Gastroesophageal sphincter (tissue), 4 donors: ENCODE data around the gene DACT2. TPM values are rescaled to one million over a fixed set of nuclear protein-coding genes. Genes with fewer than 3 reads are reported as not detected.

Source experiments
- ATAC-seq: fragments of 150-250 bp; one replicate; pipeline ENCODE4 v1.9.1; 2016; ENCODE audit warnings: mild to moderate bottlenecking, moderate library complexity
- H3K27ac ChIP-seq, 4 donors: fragments of 200-600 bp; sonication (generic) in 3 of 4; 1 replicate in 3 of 4; 2 replicates in 1 of 4; pipeline ENCODE4 v1.5.1; 2016 to 2019
- H3K27me3 ChIP-seq: fragments of 200-600 bp; sonication (generic); one replicate; pipeline ENCODE4 v1.5.1; 2019
- H3K36me3 ChIP-seq, 2 donors: fragments of 200-600 bp; sonication (generic); one replicate each; pipeline ENCODE4 v1.5.1; 2019; ENCODE audit warnings: control low read depth in 1 of 2
- H3K4me1 ChIP-seq, 3 donors: fragments of 200-600 bp; sonication (generic); 1 replicate in 2 of 3; 2 replicates in 1 of 3; pipeline ENCODE4 v1.5.1; 2016 to 2019; ENCODE audit warnings: control low read depth in 2 of 3
- H3K4me3 ChIP-seq, 2 donors: fragments of 200-600 bp; sonication (generic); one replicate each; pipeline ENCODE4 v1.5.1; 2019; ENCODE audit warnings: mild to moderate bottlenecking in 1 of 2, moderate library complexity in 1 of 2
- H3K9me3 ChIP-seq, 3 donors: fragments of 200-600 bp; sonication (generic); one replicate each; pipeline ENCODE4 v1.5.1; 2017 to 2019; ENCODE audit warnings: control low read depth in 2 of 3
- EP300 ChIP-seq: sonication (generic); formaldehyde crosslinking; IDR thresholded peaks from one replicate; pipeline ENCODE4 v1.6.1; 2017; ENCODE audit warnings: antibody characterized with exemption, mild to moderate bottlenecking
- POLR2A ChIP-seq, 2 donors: fragments of 450-650 bp; IDR thresholded peaks; one replicate each; pipeline ENCODE4 v1.6.1; 2017; ENCODE audit warnings: antibody characterized with exemption in 2 of 2, mild to moderate bottlenecking in 2 of 2, moderate library complexity in 1 of 2
- POLR2AphosphoS5 ChIP-seq: sonication (generic); formaldehyde crosslinking; IDR thresholded peaks from one replicate; pipeline ENCODE4 v1.6.1; 2017; ENCODE audit warnings: antibody characterized with exemption
- WGBS, 2 donors: methylation state at CpG; one replicate each; pipeline ENCODE4 v1.1.5; 2018; ENCODE audit warnings: low coverage in 1 of 2; 5-methylcytosine and 5-hydroxymethylcytosine counted together
- total RNA-seq, 4 donors: library from RNA; depleted of rRNA; stranded (reverse); fragments of >200 nt; gene quantifications; one replicate each; pipeline ENCODE4 v1.1.0, GENCODE V29; 2016
- TF ChIP-seq, protein P1 (sequence below), 4 experiments: fragments of 200-600 bp in 2 of 4; fragments of 450-650 bp in 2 of 4; sonication (generic) in 1 of 4; IDR thresholded peaks; one replicate each; pipeline ENCODE4 v1.5.1; 2017 to 2019; ENCODE audit warnings: antibody characterized with exemption in 4 of 4, mild to moderate bottlenecking in 2 of 4, moderate library complexity in 2 of 4

DACT2 gene
- total RNA-seq, 4 donors from 2014 or later, result 0.54 to 4.3 (median 1.5) TPM

DNA sequence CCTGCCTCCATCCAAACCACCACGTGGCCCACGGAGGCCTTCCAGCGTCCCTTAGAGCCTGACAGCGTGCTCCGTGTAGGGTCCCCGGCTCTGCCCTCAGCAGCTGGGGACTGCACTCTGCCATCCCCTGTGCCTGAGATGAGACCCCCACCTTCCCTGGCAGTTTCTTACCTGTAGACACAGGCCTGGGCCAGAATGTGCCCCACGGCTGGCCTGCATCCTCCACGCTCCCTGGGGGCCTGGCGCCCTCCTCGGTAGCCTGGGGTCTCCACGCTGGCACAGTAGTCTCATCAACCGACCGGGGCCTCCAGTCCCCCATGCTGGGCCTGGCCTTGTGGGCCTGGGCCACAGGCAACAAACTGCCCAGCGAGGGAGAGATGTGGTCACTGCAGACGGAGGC, 9.6 kb downstream of the DACT2 start:
- WGBS, 2 donors, result 87% methylated on average over 6 of the region's 15 CpGs; no CpG with 5 or more reads in 1 of the 2 donors
- no peak overlapping the region for H3K27ac ChIP-seq
- TF ChIP-seq, protein P1, sequence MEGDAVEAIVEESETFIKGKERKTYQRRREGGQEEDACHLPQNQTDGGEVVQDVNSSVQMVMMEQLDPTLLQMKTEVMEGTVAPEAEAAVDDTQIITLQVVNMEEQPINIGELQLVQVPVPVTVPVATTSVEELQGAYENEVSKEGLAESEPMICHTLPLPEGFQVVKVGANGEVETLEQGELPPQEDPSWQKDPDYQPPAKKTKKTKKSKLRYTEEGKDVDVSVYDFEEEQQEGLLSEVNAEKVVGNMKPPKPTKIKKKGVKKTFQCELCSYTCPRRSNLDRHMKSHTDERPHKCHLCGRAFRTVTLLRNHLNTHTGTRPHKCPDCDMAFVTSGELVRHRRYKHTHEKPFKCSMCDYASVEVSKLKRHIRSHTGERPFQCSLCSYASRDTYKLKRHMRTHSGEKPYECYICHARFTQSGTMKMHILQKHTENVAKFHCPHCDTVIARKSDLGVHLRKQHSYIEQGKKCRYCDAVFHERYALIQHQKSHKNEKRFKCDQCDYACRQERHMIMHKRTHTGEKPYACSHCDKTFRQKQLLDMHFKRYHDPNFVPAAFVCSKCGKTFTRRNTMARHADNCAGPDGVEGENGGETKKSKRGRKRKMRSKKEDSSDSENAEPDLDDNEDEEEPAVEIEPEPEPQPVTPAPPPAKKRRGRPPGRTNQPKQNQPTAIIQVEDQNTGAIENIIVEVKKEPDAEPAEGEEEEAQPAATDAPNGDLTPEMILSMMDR (IDR thresholded peaks at IDR 0.05), result no peak
- no peak for TF ChIP-seq EP300
- TF ChIP-seq POLR2AphosphoS5, result no peak
- TF ChIP-seq POLR2A (IDR thresholded peaks at IDR 0.05), result no peak
- H3K9me3 ChIP-seq, result no peaks in the 10 kb centered on the region
- no peak overlapping the region for H3K4me3 ChIP-seq
- H3K27me3 ChIP-seq, result peaks cover 33% of the 10 kb centered on the region
- H3K36me3 ChIP-seq, result no peaks in the 10 kb centered on the region
- no peaks in the 10 kb centered on the region for H3K4me1 ChIP-seq
- ATAC-seq, result no peak

DNA sequence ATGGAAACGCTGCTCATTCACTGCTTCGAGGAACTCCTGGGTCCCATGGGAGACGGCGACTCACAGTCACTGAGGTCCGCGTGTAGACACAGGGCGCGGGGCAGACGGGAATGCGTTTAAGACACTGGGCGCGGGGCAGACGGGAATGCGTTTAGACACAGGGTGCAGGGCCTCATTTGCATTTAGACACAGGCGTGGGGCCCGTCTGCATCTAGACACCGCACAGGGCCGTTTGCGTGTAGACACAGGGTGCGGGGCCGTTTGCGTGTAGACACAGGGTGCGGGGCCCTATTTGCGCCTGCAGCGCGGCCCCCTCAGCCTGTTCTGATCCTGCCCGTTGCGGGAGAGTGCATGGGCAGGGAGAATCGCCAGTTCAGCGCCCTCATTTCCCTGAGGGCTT, 10.4 kb downstream of the DACT2 start:
- 85 to 92% methylated on average over 7 to 18 of the region's 30 CpGs for WGBS, 2 donors

DNA sequence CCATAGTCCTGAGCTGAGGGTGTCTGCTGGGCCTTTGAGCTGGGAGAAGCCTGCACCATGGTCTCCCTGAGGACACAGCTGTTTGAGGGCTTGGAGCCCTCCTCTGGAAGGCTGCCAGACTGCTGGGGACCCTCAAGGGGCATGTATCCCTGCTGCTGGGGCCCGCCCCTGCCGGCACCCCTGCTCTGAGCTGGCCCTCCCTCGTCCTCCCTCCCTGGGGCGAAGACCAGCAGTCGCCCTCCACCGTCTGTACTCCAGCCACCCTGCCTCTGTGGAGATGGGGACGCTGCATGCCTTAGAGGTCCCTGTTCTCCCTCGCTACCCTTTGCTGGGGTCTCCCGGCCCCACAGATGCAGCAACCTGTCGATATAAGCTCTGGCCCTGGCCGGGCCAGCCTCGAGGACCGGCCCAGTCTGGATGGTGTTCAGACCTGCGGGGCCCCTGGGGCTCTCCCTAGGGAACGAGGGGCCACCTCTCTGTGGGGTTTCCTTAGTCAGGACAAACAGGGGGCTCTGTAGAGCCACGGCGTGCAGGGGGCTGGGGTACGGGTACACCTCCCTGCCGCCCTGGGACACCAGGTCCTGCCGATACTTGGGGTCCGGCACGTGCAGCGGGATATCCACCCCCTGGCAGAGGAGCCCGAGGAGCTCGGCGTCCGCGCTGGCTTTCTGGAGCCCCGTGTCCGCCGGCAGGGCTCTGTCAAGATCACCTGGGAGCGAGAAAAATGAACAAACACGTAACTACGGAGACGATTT, 11.0 kb downstream of the DACT2 start:
- Histone ChIP-seq H3K27me3 (peaks cover 19% of the 10 kb centered on the region), H3K36me3 (no peaks in the 10 kb centered on the region), H3K27ac (no peak overlapping the region), H3K4me3 (no peak overlapping the region), H3K9me3 (no peaks in the 10 kb centered on the region), H3K4me1 (no peaks in the 10 kb centered on the region)
- 90% methylated on average over 11 of the region's 35 CpGs; no CpG with 5 or more reads in 1 of the 2 donors for WGBS, 2 donors
- TF ChIP-seq EP300, result no peak
- no peak for TF ChIP-seq POLR2AphosphoS5
- no peak for TF ChIP-seq POLR2A (IDR thresholded peaks at IDR 0.05)
- TF ChIP-seq, protein P1 (IDR thresholded peaks at IDR 0.05), result no peak
- ATAC-seq, result peak; percentile 8

More for the DNA sequence above, 10.4 kb downstream of the DACT2 start:
- Histone ChIP-seq H3K27me3 (peaks cover 25% of the 10 kb centered on the region), H3K27ac (no peak overlapping the region), H3K36me3 (no peaks in the 10 kb centered on the region), H3K4me1 (no peaks in the 10 kb centered on the region), H3K4me3 (no peak overlapping the region), H3K9me3 (no peaks in the 10 kb centered on the region)
- TF ChIP-seq POLR2A (IDR thresholded peaks at IDR 0.05) (no peak), POLR2AphosphoS5 (no peak), EP300 (no peak)
- TF ChIP-seq, protein P1 (IDR thresholded peaks at IDR 0.05), result no peak
- no peak for ATAC-seq

DNA sequence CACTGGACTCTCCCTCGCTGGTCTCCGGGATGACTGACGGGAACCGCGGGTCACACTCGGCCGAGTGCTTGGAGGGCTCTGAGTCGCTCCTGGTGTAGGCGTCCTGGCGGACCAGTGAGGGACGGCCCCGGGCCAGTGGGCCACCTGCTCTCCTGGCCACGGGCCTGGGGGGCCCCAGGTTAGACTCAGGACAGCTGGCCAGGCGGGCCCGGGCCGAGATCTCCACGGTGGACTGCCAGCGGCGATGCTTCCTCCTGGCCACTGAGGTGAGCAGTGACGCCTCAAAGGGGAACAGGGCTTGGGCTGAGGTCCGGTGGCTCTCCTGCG, 11.9 kb downstream of the DACT2 start:
- Histone ChIP-seq H3K4me3 (no peak overlapping the region), H3K9me3 (no peaks in the 10 kb centered on the region), H3K27me3 (peaks cover 17% of the 10 kb centered on the region), H3K27ac (no peak overlapping the region), H3K36me3 (no peaks in the 10 kb centered on the region), H3K4me1 (no peaks in the 10 kb centered on the region)
- ATAC-seq, result no peak
- WGBS, 2 donors, result no CpG with 5 or more reads among the region's 22 CpGs
- TF ChIP-seq POLR2A (IDR thresholded peaks at IDR 0.05), result no peak

DNA sequence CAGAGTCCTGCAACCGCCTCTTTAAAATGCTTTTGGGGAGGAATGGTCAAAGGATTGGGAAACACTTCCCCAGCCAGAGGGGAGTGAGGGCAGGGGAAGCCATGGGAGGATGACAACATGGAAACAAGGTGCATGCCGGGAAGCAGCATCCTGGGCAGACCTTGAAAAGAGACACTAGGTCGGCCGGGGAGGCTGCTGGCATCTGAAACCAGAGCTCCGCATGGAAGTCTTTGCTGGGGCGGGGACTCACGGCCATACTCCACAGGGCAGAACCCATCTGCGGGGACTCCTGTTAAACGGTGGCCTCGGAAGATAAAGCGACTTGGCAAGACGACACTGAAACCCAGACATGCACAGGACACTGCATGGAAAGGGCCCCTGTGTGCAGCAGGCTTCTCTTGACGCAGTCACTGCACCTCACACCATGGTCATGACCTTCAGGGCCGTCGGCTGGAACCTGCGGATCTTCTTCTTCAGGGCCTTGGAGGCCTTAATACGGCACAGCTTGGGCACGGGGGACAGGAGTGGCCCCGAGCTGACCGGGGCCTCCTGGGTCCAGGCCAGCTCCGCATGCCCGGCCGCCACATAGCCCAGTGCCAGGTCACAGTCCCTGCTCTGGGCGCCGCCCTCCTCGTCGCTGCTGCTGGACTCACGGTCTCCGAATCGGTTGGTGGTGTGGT, 12.4 kb downstream of the DACT2 start:
- whole genome bisulfite sequencing, 2 donors, result 79 to 86% methylated on average over 2 to 4 of the region's 30 CpGs

More for the DNA sequence above, 12.4 kb downstream of the DACT2 start:
- TF ChIP-seq EP300 (no peak), POLR2AphosphoS5 (no peak), POLR2A (IDR thresholded peaks at IDR 0.05) (no peak)
- TF ChIP-seq, protein P1 (IDR thresholded peaks at IDR 0.05), result no peak
- Histone ChIP-seq H3K27me3 (peaks cover 17% of the 10 kb centered on the region), H3K4me1 (no peaks in the 10 kb centered on the region), H3K27ac (no peak overlapping the region), H3K36me3 (no peaks in the 10 kb centered on the region), H3K9me3 (no peaks in the 10 kb centered on the region), H3K4me3 (no peak overlapping the region)
- ATAC-seq, result no peak
